GM21825 (cell line): ENCODE data around the gene CYBRD1.
A peak's percentile ranks its signal among the peaks of the same experiment; 100 is the strongest.

Experiments used
- ATAC-seq: cut with Tn5 transposase; IDR thresholded peaks from one replicate; pipeline ENCODE4 v1.9.1; 2021; ENCODE audit warnings: mild to moderate bottlenecking, moderate library complexity; ENCODE audit not compliant: unreplicated experiment

CYBRD1 gene

GRCh38 chr2:171595456-171595855 lies 73.2 kb downstream of the CYBRD1 start:
- no peak for ATAC-seq

DNA sequence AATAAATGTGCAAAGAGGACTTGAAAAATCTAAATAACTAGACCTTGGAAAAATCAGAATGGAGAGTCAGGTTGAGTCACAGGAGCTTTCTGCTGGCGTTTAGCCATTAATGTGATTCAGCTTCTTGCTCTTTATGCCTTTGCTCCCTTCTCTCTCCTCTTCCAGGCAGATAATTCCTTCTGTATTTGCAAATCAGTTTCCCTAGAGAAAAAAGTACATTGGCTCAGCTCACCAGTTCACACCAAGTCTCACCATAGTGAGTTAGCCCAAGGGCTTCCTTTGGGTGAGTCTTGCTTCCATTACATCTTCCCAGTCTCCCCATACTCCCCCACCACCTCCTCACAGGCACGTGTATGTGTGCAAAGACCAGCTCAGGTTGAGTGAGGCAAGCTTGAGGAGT lies 73.6 kb downstream of the CYBRD1 start:
- ATAC-seq: no peak

GRCh38 chr2:171598713-171599319 lies 76.5 kb downstream of the CYBRD1 start:
- peak; percentile 86 for ATAC-seq

DNA sequence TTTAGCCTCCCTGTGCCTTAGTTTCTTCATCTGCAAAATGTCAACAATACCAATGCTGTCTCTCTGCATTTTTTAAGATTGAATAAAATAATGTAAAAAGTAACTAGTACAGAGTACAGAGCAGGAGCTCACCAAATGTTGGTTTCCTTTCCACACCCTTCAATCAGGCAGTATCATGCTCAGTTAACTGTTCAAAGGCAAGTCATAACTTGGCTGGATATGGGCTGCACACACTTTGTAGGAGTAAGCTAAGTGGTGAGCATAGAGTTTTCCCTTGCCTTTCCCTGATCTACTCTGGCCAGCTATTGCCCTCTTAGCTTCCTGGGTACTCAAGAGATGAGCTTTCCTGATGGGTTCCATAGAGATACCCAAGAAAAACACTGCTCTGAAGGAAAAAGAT lies 77.9 kb downstream of the CYBRD1 start:
- ATAC-seq: no peak

DNA sequence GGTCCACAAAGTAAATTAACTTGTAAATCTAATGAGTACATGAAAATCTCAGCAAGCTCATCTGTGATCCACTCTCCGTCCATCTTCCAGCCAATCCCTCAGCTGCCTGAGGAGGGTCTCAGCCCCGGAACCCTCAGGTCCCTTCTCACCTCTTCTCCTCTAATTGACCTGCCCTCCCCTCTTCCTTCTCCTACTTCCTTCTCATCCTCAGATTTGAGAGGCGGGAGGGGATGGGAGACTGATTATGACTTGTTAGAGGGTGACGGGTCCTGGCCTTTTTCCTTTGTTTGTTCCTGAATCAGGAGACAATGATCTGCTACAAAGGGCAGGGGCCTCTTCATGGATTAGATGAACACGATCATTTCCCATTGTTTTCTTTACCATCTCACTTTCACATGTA lies 80.1 kb downstream of the CYBRD1 start:
- no peak for ATAC-seq
